ENCODE measurements around the gene TXNRD1.

- TF ChIP-seq PATZ1 (CRISPR knock-in tag; IDR thresholded peaks at IDR 0.05; ENCODE audit: borderline replicate concordance) = no peak
- TF ChIP-seq PPARA (CRISPR knock-in tag; IDR thresholded peaks at IDR 0.05; ENCODE audit: borderline replicate concordance) = no peak
- TF ChIP-seq GLIS3 (CRISPR knock-in tag; IDR thresholded peaks at IDR 0.05) = no peak
- no peak for TF ChIP-seq ZFP30 (CRISPR knock-in tag; IDR thresholded peaks at IDR 0.05)
- no peak for TF ChIP-seq ARNTL (CRISPR knock-in tag; IDR thresholded peaks at IDR 0.05; ENCODE audit: borderline replicate concordance, low read depth)
- TF ChIP-seq ISL1 (CRISPR knock-in tag; IDR thresholded peaks at IDR 0.05) = no peak
- TF ChIP-seq CSDC2 (CRISPR knock-in tag; IDR thresholded peaks at IDR 0.05) = no peak
- TF ChIP-seq ZFP3 (CRISPR knock-in tag; IDR thresholded peaks at IDR 0.05) = no peak
- TF ChIP-seq BACH2 (CRISPR knock-in tag; IDR thresholded peaks at IDR 0.05; ENCODE audit: borderline replicate concordance) = no peak
- no peak for TF ChIP-seq TCF4 (CRISPR knock-in tag; IDR thresholded peaks at IDR 0.05; ENCODE audit: borderline replicate concordance)
- no peak for TF ChIP-seq TSHZ2 (CRISPR knock-in tag; IDR thresholded peaks at IDR 0.05)
These were observed 106.4 kb downstream of the TXNRD1 start for GRCh38 chr12:104321949-104322348.

Measured in SK-N-SH treated with all-trans-retinoic acid at 6 μM for 48 hours (cell line).